SK-N-SH treated with all-trans-retinoic acid at 6 μM for 48 hours (cell line): ENCODE results near the gene LOXL3.

Source experiments
- ATAC-seq: fragments of 200-7000 bp; cut with Tn5 transposase; 3 replicates; pipeline ENCODE4 v1.9.1; 2020; ENCODE audit warnings: mild to moderate bottlenecking, moderate library complexity
- ARNTL ChIP-seq: fragments of 450-650 bp; formaldehyde crosslinking; IDR thresholded peaks from 2 replicates; pipeline ENCODE4 v1.5.0; 2020; ENCODE audit warnings: low read depth, mild to moderate bottlenecking, moderate library complexity, borderline replicate concordance
- BACH2 ChIP-seq: fragments of 250-450 bp; sonication (Bioruptor Pico); IDR thresholded peaks from 2 replicates; pipeline ENCODE4 v1.9.0; 2021; ENCODE audit warnings: mild to moderate bottlenecking, borderline replicate concordance
- CSDC2 ChIP-seq: fragments of 250-450 bp; sonication (Bioruptor Pico); IDR thresholded peaks from 2 replicates; pipeline ENCODE4 v1.5.0; 2020; ENCODE audit warnings: mild to moderate bottlenecking, moderate library complexity
- ESRRG ChIP-seq: fragments of 250-450 bp; sonication (Bioruptor Pico); IDR thresholded peaks from 2 replicates; pipeline ENCODE4 v1.6.1; 2021; ENCODE audit warnings: mild to moderate bottlenecking
- GLIS3 ChIP-seq: fragments of 250-450 bp; sonication (Bioruptor Pico); IDR thresholded peaks from 2 replicates; pipeline ENCODE4 v1.5.0; 2020; ENCODE audit warnings: mild to moderate bottlenecking, moderate library complexity
- ISL1 ChIP-seq: fragments of 250-450 bp; sonication (Bioruptor Pico); IDR thresholded peaks from 2 replicates; pipeline ENCODE4 v2.1.2; 2022; ENCODE audit warnings: mild to moderate bottlenecking, moderate library complexity
- OSR1 ChIP-seq: fragments of 250-450 bp; sonication (Bioruptor Pico); IDR thresholded peaks from 2 replicates; pipeline ENCODE4 v1.8.0; 2022; ENCODE audit warnings: moderate library complexity, mild to moderate bottlenecking, inconsistent platforms
- PPARA ChIP-seq: fragments of 250-450 bp; sonication (Bioruptor Pico); IDR thresholded peaks from 2 replicates; pipeline ENCODE4 v1.5.0; 2020; ENCODE audit warnings: mild to moderate bottlenecking, borderline replicate concordance
- RARB ChIP-seq: fragments of 250-450 bp; sonication (Bioruptor Pico); IDR thresholded peaks from 2 replicates; pipeline ENCODE4 v1.8.0; 2021; ENCODE audit warnings: mild to moderate bottlenecking, moderate library complexity
- TCF4 ChIP-seq: fragments of 250-450 bp; sonication (Bioruptor Pico); IDR thresholded peaks from 2 replicates; pipeline ENCODE4 v1.8.0; 2021; ENCODE audit warnings: mild to moderate bottlenecking, moderate library complexity, borderline replicate concordance
- TOX ChIP-seq: fragments of 250-450 bp; sonication (Bioruptor Pico); IDR thresholded peaks from 2 replicates; pipeline ENCODE4 v1.8.0; 2021; ENCODE audit warnings: mild to moderate bottlenecking, moderate library complexity, borderline replicate concordance
- ZC3H10 ChIP-seq: fragments of 250-450 bp; sonication (Bioruptor Pico); IDR thresholded peaks from 2 replicates; pipeline ENCODE4 v1.5.1; 2021; ENCODE audit warnings: mild to moderate bottlenecking, moderate library complexity
- ZFP3 ChIP-seq: fragments of 250-450 bp; sonication (Bioruptor Pico); IDR thresholded peaks from 2 replicates; pipeline ENCODE4 v1.5.0; 2020; ENCODE audit warnings: mild to moderate bottlenecking, moderate library complexity
- ZFP30 ChIP-seq: fragments of 450-650 bp; formaldehyde crosslinking; IDR thresholded peaks from 2 replicates; pipeline ENCODE4 v1.5.0; 2022; ENCODE audit warnings: mild to moderate bottlenecking, moderate library complexity
- ZNF565 ChIP-seq: fragments of 450-650 bp; formaldehyde crosslinking; conservative IDR thresholded peaks from 2 replicates; pipeline ENCODE4 v1.5.0; 2020; ENCODE audit warnings: low read depth, mild to moderate bottlenecking, moderate library complexity
- ZNF70 ChIP-seq: fragments of 450-650 bp; formaldehyde crosslinking; IDR thresholded peaks from 2 replicates; pipeline ENCODE4 v1.5.0; 2020; ENCODE audit warnings: mild to moderate bottlenecking, moderate library complexity
- ZNF8 ChIP-seq: fragments of 450-650 bp; formaldehyde crosslinking; IDR thresholded peaks from 2 replicates; pipeline ENCODE4 v1.5.0; 2020; ENCODE audit warnings: mild to moderate bottlenecking, moderate library complexity
- TF ChIP-seq, protein P1 (sequence below): fragments of 250-450 bp; sonication (Bioruptor Pico); IDR thresholded peaks from 2 replicates; pipeline ENCODE4 v1.5.1; 2021; ENCODE audit warnings: mild to moderate bottlenecking, moderate library complexity
- TF ChIP-seq, protein P2 (sequence below): fragments of 250-450 bp; sonication (Bioruptor Pico); IDR thresholded peaks from 2 replicates; pipeline ENCODE4 v1.8.0; 2021; ENCODE audit warnings: low read depth, mild to moderate bottlenecking, moderate library complexity, borderline replicate concordance
- TF ChIP-seq, protein P3 (sequence below): fragments of 250-450 bp; sonication (Bioruptor Pico); IDR thresholded peaks from 2 replicates; pipeline ENCODE4 v1.5.0; 2020; ENCODE audit warnings: mild to moderate bottlenecking, moderate library complexity
- TF ChIP-seq, protein P4 (sequence below): fragments of 250-450 bp; sonication (Bioruptor Pico); IDR thresholded peaks from 2 replicates; pipeline ENCODE4 v1.8.0; 2020; ENCODE audit warnings: mild to moderate bottlenecking, moderate library complexity, borderline replicate concordance
- TF ChIP-seq, protein P5 (sequence below): fragments of 250-450 bp; sonication (Bioruptor Pico); IDR thresholded peaks from 2 replicates; pipeline ENCODE4 v1.5.1; 2020; ENCODE audit warnings: low read depth, mild to moderate bottlenecking, moderate library complexity

The LOXL3 gene

DNA sequence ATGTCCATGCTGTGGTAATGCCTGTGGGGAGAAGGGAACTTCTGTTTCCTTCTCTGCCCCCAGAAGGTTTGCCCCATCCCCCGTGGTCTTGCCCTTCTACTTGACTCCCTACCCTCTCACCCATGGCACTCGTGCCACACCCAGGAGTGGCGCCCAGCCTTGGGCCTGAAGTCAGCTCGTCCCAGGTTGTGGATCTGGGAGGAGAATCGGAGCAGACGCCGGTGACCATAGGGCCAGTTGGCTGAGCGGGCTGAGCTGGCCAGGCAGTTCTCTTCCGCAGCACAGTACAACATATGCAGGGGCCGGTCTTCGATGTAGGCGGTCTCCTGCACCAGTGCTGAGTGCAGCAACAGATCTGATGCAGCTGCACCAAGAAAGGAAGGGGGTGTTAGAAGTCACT lies 19.3 kb downstream of the LOXL3 start:
- TF ChIP-seq ZNF70 (CRISPR knock-in tag) (no peak), ZFP30 (no peak), TOX (no peak), GLIS3 (CRISPR knock-in tag) (no peak), TCF4 (CRISPR knock-in tag) (no peak), RARB (CRISPR knock-in tag) (no peak), BACH2 (CRISPR knock-in tag) (no peak), ZC3H10 (CRISPR knock-in tag) (no peak), PPARA (no peak), ARNTL (CRISPR knock-in tag) (no peak), ZFP3 (CRISPR knock-in tag) (no peak), ISL1 (CRISPR knock-in tag) (no peak), ZNF8 (no peak)
- TF ChIP-seq, protein P1, sequence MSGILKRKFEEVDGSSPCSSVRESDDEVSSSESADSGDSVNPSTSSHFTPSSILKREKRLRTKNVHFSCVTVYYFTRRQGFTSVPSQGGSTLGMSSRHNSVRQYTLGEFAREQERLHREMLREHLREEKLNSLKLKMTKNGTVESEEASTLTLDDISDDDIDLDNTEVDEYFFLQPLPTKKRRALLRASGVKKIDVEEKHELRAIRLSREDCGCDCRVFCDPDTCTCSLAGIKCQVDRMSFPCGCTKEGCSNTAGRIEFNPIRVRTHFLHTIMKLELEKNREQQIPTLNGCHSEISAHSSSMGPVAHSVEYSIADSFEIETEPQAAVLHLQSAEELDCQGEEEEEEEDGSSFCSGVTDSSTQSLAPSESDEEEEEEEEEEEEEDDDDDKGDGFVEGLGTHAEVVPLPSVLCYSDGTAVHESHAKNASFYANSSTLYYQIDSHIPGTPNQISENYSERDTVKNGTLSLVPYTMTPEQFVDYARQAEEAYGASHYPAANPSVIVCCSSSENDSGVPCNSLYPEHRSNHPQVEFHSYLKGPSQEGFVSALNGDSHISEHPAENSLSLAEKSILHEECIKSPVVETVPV (CRISPR knock-in tag), result no peak
- TF ChIP-seq, protein P2, sequence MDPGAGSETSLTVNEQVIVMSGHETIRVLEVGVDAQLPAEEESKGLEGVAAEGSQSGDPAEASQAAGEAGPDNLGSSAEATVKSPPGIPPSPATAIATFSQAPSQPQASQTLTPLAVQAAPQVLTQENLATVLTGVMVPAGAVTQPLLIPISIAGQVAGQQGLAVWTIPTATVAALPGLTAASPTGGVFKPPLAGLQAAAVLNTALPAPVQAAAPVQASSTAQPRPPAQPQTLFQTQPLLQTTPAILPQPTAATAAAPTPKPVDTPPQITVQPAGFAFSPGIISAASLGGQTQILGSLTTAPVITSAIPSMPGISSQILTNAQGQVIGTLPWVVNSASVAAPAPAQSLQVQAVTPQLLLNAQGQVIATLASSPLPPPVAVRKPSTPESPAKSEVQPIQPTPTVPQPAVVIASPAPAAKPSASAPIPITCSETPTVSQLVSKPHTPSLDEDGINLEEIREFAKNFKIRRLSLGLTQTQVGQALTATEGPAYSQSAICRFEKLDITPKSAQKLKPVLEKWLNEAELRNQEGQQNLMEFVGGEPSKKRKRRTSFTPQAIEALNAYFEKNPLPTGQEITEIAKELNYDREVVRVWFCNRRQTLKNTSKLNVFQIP (CRISPR knock-in tag), result no peak
- TF ChIP-seq, protein P3, sequence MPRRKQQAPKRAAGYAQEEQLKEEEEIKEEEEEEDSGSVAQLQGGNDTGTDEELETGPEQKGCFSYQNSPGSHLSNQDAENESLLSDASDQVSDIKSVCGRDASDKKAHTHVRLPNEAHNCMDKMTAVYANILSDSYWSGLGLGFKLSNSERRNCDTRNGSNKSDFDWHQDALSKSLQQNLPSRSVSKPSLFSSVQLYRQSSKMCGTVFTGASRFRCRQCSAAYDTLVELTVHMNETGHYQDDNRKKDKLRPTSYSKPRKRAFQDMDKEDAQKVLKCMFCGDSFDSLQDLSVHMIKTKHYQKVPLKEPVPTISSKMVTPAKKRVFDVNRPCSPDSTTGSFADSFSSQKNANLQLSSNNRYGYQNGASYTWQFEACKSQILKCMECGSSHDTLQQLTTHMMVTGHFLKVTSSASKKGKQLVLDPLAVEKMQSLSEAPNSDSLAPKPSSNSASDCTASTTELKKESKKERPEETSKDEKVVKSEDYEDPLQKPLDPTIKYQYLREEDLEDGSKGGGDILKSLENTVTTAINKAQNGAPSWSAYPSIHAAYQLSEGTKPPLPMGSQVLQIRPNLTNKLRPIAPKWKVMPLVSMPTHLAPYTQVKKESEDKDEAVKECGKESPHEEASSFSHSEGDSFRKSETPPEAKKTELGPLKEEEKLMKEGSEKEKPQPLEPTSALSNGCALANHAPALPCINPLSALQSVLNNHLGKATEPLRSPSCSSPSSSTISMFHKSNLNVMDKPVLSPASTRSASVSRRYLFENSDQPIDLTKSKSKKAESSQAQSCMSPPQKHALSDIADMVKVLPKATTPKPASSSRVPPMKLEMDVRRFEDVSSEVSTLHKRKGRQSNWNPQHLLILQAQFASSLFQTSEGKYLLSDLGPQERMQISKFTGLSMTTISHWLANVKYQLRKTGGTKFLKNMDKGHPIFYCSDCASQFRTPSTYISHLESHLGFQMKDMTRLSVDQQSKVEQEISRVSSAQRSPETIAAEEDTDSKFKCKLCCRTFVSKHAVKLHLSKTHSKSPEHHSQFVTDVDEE (CRISPR knock-in tag), result no peak
- TF ChIP-seq, protein P4, sequence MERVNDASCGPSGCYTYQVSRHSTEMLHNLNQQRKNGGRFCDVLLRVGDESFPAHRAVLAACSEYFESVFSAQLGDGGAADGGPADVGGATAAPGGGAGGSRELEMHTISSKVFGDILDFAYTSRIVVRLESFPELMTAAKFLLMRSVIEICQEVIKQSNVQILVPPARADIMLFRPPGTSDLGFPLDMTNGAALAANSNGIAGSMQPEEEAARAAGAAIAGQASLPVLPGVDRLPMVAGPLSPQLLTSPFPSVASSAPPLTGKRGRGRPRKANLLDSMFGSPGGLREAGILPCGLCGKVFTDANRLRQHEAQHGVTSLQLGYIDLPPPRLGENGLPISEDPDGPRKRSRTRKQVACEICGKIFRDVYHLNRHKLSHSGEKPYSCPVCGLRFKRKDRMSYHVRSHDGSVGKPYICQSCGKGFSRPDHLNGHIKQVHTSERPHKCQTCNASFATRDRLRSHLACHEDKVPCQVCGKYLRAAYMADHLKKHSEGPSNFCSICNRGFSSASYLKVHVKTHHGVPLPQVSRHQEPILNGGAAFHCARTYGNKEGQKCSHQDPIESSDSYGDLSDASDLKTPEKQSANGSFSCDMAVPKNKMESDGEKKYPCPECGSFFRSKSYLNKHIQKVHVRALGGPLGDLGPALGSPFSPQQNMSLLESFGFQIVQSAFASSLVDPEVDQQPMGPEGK, result no peak
- TF ChIP-seq, protein P5, sequence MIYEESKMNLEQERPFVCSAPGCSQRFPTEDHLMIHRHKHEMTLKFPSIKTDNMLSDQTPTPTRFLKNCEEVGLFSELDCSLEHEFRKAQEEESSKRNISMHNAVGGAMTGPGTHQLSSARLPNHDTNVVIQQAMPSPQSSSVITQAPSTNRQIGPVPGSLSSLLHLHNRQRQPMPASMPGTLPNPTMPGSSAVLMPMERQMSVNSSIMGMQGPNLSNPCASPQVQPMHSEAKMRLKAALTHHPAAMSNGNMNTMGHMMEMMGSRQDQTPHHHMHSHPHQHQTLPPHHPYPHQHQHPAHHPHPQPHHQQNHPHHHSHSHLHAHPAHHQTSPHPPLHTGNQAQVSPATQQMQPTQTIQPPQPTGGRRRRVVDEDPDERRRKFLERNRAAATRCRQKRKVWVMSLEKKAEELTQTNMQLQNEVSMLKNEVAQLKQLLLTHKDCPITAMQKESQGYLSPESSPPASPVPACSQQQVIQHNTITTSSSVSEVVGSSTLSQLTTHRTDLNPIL (CRISPR knock-in tag), result no peak
- ATAC-seq, result no peak

DNA sequence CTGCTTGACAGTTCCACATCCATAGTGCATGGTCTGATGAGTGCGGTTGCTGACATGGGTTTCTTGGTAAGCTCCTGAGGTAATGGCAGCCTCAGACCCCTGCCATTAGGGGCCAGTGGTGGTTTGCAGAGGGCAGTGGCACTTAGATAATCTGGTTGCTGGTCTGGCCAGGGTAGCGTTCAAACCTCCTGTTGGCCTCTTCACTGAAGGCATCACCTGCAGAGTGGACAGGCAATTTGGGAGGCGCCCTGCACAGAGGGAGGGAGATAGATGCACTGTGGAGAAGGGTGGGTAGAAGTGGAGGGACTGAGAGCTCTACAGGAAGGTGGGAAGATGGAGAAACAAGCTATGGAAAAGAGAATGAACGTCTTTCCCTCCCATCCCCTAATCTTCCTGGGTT lies 20.3 kb downstream of the LOXL3 start:
- no peak for ATAC-seq
- no peak for TF ChIP-seq RARB (CRISPR knock-in tag)
- TF ChIP-seq OSR1 (CRISPR knock-in tag), result no peak
- TF ChIP-seq ZC3H10 (CRISPR knock-in tag), result no peak
- TF ChIP-seq ISL1 (CRISPR knock-in tag), result no peak
- TF ChIP-seq CSDC2, result no peak
- no peak for TF ChIP-seq ZNF565
- TF ChIP-seq ESRRG (CRISPR knock-in tag), result no peak

DNA sequence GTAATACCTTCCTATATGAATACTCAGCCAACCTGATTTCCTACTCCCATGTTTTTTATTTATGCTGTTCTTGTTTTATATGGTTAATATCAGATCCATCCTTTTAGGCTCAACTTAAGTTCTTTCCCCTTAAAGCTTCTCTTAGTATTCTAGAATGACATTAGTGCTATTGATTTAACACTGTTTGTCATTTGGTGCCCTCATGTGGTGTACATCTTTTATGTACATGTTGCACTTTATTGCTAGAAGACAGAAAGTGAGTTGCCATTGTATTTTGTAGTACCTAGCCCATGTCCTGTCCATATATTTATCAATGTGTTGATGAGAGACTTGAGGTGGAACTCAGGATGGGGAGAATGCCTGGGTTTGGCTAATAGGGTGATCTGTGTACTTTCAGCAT lies 21.5 kb downstream of the LOXL3 start:
- TF ChIP-seq BACH2 (CRISPR knock-in tag) (no peak), ZNF70 (CRISPR knock-in tag) (no peak), ESRRG (CRISPR knock-in tag) (no peak), ZFP30 (no peak), ISL1 (CRISPR knock-in tag) (no peak), ZFP3 (CRISPR knock-in tag) (no peak), OSR1 (CRISPR knock-in tag) (no peak), RARB (CRISPR knock-in tag) (no peak), ZC3H10 (CRISPR knock-in tag) (no peak)
- TF ChIP-seq, protein P5 (CRISPR knock-in tag), result no peak
- TF ChIP-seq, protein P3 (CRISPR knock-in tag), result no peak
- TF ChIP-seq, protein P2 (CRISPR knock-in tag), result no peak
- TF ChIP-seq, all 23 proteins: peak for 0
- no peak for ATAC-seq
